ENCODE measurements around the gene MAD2L2.

MAD2L2 gene

DNA sequence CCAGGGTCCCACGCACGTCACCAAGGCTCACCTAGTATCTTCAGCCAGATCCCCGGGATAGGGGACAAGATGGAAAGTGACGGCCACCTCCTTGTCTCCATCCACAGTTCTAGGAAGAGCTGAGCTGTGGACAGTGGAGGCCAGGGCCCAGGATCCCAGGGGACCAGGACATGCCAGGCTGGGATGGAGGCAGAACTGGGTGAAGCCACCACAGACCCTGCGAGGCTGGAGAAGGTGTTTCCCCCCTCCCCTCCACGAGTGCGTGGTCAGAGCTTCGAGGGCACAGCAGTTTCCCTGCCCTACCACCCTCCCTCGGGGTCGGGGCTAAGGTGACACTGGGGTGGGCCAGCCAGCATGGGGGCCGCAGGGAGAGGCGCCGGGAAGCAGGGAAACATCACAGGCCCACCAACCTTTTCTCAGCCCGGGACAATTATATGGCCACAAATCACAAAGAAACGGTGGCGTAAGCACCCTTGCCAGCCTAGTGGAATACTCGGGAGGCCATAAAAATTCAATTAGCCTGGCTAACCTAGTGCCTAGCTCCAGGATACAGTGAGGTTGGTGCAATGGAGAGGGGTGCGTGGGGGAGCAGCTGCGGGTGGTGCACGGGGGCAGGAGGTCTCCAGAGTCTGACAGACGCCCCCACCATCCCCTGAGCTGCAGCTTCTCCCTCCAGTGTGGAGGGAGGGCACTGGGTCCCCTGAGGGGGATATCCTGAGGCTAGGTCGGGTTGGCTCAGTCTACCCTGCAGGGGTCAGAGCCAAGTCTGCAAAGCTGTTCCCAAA is 23.9 kb upstream of the MAD2L2 start:
- no peak for DNase-seq (ENCODE audit: low spot score)

DNA sequence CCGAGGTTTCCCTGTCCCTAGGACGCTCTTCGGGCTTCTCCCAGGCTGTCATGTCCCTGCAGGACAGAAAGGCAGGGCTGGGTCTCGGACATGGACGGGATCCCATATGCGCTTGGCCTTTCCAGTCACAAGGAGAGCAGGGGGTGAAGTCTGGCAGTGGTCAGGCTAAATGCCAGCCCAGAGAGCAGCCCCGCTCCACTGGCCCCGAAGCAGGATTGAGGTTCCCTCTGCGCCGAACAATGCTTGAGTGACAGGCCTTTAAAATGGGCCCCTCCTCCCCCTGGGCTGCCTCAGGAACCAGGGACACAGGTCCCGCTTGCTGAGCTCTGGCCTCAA is 23.2 kb upstream of the MAD2L2 start:
- no peak for DNase-seq (ENCODE audit: low spot score)

DNA sequence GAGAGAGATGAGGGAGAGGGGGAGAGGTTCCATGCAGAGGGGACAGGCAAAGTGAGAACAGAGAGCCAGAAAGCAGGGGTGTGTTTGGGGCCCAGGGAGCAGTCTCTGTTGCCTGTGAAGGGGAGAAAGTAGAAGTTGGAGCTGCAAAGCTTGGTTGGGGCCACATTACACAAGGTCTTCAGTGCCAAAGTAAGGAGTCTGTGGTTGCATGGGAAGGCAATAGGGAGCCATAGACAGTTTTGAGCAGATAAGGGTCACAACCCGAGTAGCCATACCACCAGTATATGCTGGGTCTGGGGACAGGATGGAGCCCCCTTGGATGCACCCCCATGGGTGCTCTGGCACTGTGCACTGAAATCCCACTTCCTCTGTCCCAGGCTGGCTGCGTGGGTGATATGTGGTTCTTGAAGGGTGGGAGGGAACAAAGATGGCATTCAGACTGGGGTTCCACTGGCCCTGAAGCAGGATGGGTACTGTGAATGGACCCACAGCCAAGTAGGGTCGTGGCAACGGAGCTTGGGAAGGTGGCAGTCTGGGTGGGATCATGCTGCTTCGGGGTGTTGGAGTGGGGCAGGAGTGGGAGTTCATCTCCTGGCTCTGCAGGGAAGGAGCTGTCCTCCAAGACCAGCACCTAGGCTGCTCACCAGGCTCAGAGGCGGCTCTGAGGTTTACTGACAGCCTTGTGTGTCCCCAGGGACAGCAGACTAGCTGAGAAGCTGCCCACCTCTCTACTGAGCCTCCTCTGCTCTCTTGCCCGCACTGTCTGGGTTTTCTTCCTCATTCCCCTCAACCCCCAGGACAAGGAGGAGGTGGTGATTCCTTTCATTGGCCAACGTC is 22.6 kb upstream of the MAD2L2 start:
- no peak for DNase-seq (ENCODE audit: low spot score)

DNA sequence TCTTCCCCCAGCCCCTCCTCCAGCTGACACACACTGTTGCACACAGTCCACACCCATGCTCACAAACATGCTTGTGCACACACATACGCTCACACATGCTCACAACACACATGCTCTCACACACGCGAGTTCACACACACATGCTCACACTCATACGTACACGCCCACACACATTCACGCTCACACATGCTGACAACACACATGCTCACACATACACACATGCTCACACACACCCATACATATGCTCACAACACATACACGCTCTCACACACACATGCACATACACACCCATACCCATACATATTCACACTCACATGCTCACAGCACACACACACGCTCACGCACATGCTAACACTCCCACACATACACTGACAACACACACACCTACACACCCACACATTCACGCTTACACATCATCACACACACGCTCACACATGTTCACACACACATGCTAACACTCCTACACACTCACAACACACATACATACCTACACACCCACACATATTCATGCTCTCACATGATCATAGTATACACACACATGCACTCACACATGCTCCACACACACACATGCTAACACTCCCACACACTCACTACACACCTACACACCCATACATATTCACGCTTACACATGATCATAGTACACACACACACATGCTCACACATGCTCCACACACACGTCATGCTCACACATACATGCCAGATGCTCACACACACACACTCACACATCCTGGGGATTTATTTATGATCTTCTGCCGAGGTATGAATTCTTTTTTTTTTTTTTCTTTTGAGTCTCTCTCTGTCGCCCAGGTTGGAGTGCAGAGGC is 21.2 kb upstream of the MAD2L2 start:
- no peak for DNase-seq (ENCODE audit: low spot score)

DNA sequence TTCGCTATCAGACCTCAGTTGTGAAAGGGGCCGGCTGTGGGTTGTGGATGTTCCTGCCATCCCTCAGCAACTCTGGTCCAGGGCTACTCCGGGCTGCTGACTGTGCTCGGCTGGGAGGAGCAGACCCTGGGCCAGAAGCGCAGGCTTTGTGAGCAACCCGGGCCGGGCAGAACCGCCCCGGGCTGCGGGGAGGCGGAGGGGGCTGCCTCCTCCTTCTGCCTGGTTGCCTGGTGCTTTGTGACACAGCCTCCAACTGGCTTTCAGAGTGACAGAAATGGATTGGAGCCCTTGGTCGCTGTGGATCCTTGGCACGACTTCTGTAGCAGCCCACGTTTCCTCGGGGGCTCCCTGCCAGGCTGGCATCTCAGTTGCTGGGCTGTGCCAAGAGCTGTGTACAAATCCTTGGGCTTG is 20.6 kb upstream of the MAD2L2 start:
- DNase-seq (ENCODE audit: low spot score), result no peak

DNA sequence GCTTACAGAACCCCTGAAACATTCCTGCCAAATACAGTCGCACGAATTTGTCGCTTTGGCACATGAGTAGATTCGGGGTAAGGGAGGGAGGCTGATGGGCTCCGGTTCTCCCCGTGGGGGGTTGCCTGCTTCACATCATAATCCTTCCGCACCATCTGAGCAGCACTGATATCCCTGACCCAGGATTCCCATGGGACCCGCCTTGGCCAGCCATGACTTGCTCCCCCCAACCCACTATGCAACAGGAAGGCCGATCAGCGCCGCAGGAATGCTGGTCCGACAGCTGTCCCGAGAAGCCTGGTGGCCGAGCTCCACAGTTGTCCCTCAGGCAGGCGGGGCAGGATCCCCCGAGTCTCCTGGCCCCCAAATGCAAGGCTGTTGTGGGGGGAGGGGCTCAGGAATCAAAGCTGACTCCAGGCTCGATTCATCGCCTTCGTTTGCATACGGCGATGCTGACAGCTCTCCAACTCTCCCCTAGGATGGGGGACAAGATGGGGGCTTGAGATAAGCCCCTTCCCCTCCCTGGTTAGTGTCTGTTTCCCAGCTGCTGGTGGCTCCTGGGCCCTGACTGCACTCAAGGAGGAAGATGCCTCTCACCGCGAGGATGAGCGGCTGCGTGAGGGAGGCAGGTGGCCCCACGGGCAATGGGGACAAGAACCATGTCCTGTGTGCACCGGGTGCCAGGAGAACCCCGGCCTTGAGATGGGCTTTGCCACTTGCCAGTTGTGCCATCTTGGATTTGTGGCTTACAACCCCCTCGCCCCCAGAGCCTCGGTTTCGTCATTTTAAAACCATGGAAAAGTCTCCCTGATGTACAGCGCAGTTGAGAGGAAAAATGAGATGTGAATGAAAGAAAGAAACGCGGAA is 19.9 kb upstream of the MAD2L2 start:
- DNase-seq (ENCODE audit: low spot score), result no peak

DNA sequence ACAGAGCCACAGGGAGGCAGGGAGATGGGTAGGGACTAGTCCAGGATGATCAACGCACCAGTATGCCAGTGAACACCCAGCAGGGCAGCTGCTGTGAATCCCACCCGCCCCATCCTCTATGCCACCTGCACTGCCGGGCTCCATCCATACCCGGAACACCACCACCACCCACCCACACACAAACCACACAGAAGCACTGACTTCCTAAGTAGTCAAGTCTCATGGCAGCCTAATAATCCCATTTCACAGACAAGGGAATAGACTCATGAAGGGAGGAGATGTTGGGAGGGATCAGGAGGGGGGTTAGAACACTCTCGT is 16.9 kb upstream of the MAD2L2 start:
- no peak for DNase-seq (ENCODE audit: low spot score)

DNA sequence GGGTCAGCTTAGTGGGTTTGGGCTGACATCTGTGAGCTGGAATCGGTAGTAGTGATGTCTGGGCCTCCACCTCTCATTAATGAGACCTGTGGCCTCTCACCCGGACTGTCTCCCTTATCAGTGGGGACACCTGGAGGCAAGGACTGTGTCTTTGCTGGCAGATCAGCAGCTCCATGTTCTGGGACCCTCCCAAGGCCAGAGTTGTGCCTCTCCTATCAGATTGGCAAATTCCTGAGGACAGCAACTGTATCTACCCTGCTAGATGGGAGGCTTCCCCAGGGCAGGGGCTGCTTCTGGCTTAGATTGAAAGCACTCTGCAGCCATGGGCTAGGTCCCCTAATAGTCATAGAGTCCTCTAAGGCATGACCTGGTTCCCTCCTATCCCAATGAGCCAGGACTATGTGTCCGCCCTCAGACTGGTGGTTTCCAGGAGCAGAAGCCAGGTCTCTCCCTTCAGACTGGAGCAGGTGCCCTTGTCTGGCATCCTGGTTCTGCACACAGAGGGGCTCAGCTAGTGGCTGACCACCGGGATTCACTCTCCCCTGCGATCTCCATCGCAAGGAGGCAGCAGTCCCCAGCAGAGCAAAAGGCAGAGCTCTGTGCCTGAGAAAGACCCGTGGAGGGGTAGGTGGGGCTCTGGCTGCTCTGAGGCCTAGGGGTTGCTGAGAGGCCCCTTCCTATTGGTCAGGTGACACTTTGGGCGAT is 16.4 kb upstream of the MAD2L2 start:
- no peak for DNase-seq (ENCODE audit: low spot score)

DNA sequence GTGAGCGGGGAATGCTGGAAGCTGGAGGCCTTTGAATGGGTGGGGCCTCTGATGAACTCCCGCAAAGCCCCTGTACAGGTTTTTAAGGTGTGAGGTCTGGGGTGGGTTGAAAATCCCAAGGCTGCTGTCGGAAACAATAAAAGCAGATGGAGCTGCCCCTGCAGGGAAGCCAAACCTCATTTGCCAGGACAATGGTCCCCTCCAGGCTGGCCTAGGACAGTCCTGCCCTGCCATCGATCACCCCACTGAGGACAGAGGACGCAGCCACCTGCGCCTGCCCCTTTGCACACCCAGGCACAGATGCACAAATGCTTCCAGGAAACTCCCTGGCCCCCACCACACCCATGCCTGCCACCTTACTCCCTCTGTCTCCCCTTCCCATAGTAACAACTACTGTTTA is 14.9 kb upstream of the MAD2L2 start:
- no peak for DNase-seq (ENCODE audit: low spot score)

DNA sequence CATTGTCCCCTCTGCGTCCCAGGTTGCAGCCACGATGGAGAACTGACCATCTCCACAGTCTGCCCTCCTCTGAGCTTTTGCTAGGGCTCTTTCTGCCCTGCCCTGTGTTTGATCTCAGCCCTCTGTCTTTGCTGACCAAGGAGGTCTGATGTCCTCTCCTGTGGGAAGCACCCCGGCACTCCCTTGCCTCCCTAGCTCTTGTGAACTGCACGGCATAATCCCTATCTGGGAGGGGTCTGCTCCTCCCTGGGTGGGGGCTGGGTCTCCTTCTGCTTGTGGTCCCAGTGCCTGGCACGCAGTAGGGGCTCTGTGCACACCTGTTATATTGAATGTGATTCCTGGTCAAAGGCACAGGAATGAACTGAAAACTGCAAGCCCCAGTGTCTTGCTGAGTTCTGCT is 13.0 kb upstream of the MAD2L2 start:
- DNase-seq (ENCODE audit: low spot score), result no peak

DNA sequence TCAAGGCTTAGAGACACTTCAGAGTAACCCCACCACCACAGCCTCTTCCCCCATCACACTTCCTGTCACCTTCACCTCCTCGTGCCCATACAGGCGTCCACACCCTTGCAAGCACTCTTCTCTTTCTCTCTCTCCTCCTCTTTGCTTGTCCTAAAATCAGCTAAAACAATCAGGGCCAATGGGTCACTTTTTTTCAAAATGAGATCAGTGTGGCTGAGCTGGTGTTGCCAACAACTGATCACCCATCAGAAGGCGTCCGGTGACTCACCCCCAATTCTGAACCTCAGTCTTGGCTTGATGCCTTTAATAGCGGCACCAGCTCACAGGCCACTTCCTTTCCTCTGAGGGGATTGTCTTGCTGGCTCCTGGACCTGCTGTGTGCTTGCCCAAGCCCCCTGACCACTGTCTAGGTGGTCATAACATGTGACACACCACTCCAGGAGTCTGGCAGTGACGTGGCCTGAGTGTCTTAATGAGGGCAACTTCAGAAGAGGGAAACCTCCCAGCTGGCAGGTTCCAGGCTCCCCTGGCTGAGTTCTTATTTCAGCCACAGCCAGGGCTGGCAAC is 12.2 kb upstream of the MAD2L2 start:
- peak; percentile 49 for DNase-seq (ENCODE audit: low spot score)

DNA sequence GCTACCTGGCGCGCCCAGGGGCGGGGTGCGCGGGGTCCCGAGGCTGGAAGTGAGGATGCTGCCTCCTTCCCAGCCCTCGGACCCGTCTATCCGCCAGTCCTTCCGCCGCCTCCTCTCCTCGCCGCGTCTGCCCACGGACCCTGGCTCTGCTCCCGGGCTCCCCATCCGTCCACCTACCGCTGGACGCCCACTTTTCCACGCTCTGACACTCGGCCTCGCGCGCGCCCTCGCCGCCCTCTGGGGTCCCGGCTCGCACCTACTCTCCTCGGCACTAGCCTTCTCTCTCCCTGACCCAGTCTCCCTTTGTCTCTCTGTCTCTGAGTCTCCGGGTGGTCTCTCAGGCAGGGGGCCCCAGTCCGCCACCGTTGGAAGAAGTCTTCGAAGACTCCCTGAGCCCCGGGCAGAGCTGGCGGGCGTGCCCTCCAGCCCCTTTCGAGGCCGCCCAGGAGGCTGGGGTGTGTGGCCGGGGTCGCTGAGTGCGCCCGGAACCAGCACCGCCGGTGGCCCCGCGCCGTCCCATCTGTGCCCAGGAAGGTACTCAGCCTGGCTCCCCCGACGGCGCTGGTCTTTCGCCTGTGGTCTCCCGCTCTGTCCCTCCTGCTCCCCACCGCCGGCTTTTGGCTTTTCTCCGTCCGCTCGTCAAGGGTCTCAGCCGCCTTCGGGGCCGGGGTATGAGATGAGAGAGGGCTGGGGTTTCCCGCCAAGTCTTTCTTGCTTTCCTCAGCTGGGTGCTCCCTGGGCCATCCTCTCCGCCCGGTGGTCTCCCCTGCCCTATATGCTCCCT is 11.2 kb upstream of the MAD2L2 start:
- no peak for DNase-seq (ENCODE audit: low spot score)

DNA sequence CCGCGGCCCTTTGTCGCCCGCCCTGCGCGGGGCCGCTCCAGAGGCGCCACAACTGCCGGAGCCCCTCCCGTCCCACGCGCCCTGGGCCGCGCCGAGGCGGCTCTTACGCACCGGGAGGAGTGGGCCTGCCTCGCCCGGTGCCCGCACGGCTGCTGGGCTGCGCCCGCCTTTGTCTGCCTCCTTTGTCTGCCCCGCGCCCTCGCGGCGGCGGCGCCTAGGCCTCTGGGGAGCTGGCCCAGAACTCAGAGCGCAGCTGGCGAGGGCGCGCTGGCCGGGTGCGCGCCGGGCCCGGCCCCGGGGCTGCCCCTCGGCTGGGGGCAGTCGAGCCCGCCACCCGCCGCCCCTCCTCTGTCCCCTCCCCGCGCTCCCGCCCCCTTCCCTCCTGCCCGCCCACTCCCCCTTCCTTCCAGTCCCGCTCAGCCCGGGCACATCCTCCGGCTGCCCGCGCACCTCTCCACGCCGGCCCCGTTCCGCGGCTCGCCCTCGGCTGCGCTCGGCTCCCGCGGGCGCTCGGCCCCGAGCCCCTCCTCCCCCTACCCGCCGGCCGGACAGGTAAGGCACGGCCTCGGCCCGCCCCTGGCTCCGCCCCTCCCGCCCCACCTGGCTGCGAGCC is 10.5 kb upstream of the MAD2L2 start, which contains the start of gene DRAXIN:
TSS of gene DRAXIN (plus strand) at position 409 of the 613 bp plus-strand sequence. CDS start 14,549 bp downstream, outside the sequence.
- no peak for DNase-seq (ENCODE audit: low spot score)

DNA sequence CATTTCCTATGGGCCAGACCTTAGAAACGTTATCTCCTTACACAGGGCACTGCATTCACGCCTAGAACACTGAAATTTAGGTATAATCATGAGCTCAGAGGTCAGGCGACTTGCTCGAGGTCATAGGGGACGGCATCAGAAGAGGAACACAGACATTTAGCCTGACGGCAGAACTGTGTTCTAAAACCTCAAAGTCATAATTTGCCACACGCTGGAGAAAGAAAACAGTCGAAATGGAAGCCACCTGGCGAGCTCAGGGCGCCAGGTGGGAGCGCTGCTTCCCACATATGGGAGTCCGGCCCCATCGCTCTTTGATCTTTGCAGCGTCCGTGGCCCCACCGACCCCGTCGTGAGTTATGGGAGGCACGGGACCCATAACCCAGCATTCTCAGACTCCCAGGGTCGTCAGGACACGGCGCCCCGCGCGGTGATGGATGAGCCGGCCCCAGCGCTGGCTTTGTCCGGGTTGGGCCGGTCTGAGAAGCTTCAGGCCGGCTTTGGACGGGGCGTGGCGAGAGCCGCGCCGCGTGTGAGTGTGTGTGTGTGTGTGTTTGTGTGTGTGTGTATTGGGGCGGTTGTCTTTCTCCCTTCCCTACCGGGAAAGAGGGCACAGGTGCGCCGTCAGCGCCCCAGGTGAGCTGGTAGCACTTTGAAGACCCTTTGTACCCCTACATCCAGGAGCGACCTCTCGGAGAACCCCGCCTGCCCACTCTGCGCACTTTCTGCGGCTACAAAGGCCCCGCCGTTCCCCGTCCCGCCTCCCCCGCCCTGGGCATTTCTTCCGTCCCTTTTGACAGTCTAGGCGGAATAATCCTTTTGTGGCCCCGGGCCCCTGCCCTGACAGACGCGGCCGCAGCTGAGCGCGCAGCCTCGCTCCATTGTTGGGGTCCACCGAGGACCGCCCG is 9.7 kb upstream of the MAD2L2 start:
- no peak for DNase-seq (ENCODE audit: low spot score)

DNA sequence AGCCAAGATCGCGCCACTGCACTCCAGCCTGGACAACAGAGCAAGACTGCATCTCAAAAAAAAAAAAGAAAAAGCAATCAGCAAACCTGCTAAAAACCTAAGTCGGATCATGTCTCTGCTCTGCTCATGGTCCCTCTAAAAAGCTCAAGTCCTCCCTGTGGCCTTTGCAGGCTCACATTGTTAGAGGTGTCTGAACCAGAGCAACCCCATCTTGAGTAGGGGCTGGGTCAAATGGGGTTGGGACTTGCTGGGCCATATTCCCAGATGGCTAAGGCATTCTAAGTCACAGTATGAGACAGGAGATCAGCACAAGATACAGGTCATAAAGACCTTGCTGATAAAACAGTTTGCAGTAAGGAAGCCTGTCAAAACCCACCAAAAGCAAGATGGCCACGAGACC is 7.6 kb upstream of the MAD2L2 start:
- DNase-seq (ENCODE audit: low spot score), result no peak

DNA sequence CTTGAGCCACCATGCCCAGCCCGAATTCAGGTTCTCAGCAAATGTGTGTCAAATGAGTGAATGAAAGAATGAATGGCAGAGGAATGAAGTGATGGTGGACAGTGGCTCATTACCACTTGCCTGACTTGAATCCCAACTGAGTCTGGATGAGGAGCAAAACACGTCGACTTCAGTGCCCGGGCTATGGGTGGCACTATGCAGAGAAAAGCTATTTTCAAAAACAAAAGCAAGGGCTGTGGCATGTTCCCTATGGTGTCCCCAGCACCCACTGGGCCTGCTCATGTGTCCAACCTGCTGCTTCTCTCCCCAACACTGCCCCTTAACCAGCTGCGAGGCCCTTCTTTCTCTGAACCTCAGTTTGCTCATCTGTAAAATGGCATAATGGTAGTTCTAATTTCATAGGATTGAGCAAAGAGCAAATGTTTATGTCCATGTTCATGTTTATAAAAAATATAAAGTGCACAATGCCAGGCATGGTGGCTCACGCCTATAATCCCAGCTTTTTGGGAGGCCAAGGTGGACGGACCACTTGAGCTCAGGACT is 4.3 kb upstream of the MAD2L2 start:
- no peak for DNase-seq (ENCODE audit: low spot score)

DNA sequence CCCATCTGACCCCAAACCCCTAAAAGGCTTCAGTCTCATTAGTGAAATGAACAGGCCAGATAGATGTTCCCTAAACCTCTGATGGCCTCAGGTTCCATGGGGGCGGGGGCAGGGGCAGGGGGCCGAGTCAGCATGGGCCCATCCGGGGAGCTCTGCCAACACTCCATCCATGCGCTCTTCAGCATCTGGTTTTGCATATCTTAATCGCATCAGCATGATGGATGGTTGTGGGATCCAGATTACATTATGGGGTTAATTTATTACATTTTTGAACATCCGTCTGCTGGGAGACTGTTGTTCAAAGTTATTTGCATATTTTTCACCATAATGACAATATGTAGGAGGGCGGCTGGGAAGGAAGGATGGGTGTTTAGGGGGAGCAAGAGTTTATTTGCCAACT is 3.1 kb upstream of the MAD2L2 start:
- DNase-seq (ENCODE audit: low spot score), result no peak

DNA sequence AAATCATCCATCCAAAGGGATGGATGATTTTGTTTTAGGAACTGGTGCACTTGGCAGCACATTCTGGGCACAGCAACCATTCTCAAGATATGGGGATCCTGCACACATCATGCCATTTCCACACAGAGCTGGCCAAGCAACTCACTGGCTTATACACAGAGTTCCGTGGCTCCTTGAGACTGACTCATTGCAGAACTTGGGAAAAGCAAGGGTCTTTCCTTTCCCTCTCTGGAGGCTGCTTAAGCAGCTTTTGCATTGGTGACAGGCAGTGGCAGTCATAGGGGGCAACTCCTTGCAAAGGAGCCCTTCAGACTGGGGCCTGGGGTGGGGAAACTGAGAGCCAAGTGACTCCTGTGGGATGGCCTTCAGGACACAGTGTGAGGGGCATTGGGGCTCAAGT is 1.9 kb upstream of the MAD2L2 start:
- DNase-seq (ENCODE audit: low spot score), result no peak

Data from activated CD4-positive, alpha-beta T cell treated with anti-CD3 and anti-CD28 coated beads, Interleukin-2, Interleukin-4, amounts not matched to agents 100 ng/mL and 50 ng/mL, durations not matched to agents 16 hours and 8 hours (primary cell).